GM10266 (cell line): ENCODE results near the gene PCYT2.

Experiments used
- DNase-seq: peaks from one replicate; pipeline ENCODE4 v3.0.0; 2012; ENCODE audit errors: extremely low spot score
- CTCF ChIP-seq: IDR thresholded peaks from 2 replicates; pipeline ENCODE4 v1.5.1; 2012; ENCODE audit warnings: mild to moderate bottlenecking, low read depth; ENCODE audit not compliant: control insufficient read depth, insufficient read depth; ENCODE audit errors: missing control alignments

The PCYT2 gene

DNA sequence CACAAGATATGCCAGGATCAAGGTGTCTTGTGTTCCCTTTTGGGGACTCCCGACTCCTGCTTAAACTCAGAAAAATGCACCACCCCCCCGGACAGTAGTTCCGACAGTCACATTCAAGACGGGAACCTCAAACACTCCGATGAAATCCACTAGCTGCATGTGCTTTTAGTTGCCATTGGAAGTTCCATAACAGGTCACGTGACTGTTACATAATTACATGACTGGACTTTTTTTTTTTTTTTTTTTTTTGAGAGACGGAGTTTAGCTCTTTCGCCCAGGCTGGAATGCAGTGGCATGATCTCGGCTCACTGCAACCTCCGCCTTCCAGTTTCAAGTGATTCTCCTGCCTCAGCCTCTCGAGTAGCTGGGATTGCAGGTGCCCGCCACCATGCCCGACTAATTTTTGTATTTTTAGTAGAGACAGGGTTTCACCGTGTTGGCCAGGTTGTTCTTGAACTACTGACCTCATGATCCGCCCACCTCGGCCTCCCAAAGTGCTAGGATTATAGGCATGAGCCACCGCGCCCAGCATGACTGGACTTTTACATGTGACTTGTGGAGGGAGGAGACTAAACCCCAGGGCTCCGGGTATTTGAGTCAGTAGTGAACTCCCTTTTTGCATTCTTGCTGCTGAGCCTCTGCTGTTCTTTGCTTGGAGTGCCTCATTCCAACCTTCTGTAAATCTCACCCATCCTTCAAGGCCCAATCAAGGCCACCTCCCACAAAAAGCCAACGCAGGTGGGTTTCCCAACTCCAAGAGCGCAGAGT, 5.2 kb upstream of the PCYT2 start:
- no peak for DNase-seq
- no peak for TF ChIP-seq CTCF

DNA sequence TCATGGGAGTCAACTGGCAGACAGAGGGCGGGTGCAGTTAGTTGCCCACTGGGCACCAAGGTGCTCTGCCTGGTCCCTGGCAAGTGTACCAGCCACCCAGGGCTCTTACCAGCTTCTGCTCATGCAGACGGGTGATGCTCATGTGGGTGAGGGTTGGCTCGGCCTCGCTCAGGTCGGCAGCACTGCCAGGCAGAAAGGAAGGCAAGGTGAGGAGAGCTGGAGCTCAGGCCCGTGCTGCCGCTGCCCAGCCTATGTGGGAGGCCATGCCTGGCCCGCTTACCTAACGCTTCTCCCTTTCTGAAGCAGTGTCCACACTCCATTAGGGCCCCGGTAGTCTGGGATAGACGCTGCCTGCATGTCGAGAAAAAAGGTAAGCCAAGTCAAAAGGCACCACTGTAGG, 4.1 kb upstream of the PCYT2 start:
- no peak for DNase-seq
- TF ChIP-seq CTCF: no peak

DNA sequence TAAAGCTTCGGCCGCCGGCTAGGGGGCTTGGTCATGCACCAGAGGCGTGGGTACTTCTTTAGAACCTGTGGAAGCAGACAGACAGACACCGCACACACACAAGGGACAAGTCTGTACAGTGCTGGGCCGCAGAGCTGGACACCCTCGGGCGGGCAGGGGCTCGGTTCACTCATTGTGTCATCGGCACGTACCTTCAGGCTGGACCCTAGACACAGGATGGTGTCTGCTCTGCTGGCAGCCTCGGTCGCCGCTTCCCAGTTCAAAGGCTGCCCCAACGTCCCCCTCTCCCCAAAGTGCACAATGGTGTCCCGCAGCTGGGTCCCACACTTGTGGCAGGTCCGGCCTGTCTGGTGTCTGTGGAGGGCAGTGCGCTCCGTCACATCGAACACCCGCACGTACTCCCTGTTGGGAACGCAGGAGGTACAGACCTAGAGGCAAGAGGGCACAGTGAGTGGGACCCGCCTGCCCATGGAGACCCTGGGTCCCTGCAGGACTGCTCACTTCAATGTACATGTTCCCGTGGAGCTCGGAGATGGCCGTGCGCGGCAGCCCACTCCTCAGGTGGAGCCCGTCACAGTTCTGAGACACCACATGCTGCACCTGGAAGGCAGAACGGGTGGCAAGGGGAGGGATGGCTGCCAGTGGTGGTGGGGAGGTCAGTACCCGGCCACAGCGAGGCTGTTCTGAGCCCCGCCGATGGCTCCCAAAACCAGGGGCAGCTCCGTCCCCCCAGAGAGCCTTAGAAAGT, 3.1 kb upstream of the PCYT2 start:
- no peak for TF ChIP-seq CTCF
- DNase-seq: no peak

DNA sequence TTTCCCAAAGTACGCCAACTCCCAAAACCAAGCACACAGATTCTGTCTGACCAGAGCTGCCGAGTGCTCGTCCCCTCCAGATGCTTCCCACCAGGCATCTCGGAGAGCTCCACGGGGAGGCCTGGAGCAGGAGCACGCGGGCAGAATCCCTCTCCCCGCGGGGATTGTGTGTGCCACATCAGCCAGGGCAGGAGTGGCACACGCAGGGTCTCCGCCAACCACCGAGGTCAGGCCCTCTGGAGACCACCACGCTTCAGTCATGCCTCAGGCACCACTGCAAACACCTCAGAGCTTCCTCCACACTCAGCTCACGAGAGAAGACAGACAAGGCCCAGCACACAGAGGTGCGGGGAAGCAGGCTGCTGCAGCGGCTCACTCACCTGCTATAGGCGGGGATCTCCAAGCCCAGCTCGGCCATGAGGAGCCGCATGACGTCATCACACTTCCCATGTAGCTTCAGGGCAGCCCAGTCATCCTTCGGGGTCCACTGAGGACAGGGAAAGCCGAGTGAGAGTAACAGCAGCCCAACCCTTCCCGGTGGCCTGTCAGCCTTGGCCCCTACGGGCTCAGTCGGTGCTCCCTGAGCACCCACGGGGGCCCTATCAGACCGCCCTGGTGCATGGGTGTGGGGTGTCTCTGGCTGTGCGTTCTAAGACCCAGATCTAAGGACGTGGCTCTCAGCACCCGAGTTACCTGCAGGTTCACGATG, 2.3 kb upstream of the PCYT2 start:
- TF ChIP-seq CTCF: no peak
- no peak for DNase-seq

- no peak for DNase-seq
- TF ChIP-seq CTCF: no peak
These were observed 1.5 kb upstream of the PCYT2 start for GRCh38 chr17:81912441-81913309.

DNA sequence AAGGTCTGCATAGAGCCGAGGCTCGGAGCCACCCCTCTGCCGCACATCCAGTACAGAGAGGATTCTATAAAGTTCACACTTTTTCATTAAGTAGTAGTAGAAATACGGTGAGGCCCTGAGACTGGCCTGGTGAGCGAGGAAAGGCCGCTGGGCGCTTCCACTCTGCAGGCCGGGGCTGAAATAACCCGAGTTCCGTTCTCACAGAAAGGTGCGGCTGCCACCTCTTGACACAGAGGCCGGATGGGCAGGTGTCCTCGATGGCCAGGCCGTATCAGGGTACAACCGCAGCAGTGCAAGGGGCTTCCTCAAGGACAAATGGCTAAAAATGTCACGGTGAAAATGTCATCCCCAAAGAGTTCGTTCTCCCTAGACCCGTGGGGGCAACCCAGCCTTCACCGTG, 770 bp upstream of the PCYT2 start:
- TF ChIP-seq CTCF: no peak
- DNase-seq: no peak
